ENCODE data around the gene WDR3. TPM values are rescaled to one million over a fixed set of nuclear protein-coding genes. Genes with fewer than 3 reads are reported as not detected.

WDR3 gene
- total RNA-seq, 1 experiment from 2014 or later: 61.4 TPM

- no peak overlapping the region for H3K56ac ChIP-seq (ENCODE audit: insufficient read length, low read depth, low read length)
- no peak overlapping the region for H4K91ac ChIP-seq (ENCODE audit: insufficient read length, low read depth, low read length)
- TF ChIP-seq CTCF (conservative IDR thresholded peaks at IDR 0.05): no peak
- Mint-ChIP-seq H3K27ac (no peak overlapping the region), H3K36me3 (ENCODE audit: insufficient read depth in 1 of 3, low read depth in 3 of 3) (no peaks in the 10 kb centered on the region), H3K27me3 (ENCODE audit: low read depth) (no peaks in the 10 kb centered on the region), H3K4me3 (no peak overlapping the region), H3K4me1 (peaks cover 13 to 17% of the 10 kb centered on the region in 2 experiments), H3K9me3 (no peaks in the 10 kb centered on the region)
- H3K23ac ChIP-seq (ENCODE audit: insufficient read length, low read depth, low read length): no peak overlapping the region
- no peaks in the 10 kb centered on the region for H3K27me3 ChIP-seq (ENCODE audit: insufficient read depth, low read length)
- H3K18ac ChIP-seq (ENCODE audit: insufficient read length, low read depth, low read length): no peak overlapping the region
- H2BK5ac ChIP-seq (ENCODE audit: insufficient read length, low read length): no peak overlapping the region
- H3T11ph ChIP-seq (ENCODE audit: low read length): no peak overlapping the region
- H4K20me1 ChIP-seq (ENCODE audit: control insufficient read depth, insufficient read depth, insufficient read length): no peaks in the 10 kb centered on the region
- peaks cover 3% of the 10 kb centered on the region for H3K23me2 ChIP-seq (ENCODE audit: insufficient read length, low read depth, low read length, poor library complexity, severe bottlenecking)
- no peak for DNase-seq
- no peak overlapping the region for H3K27ac ChIP-seq (ENCODE audit: insufficient read length, low read depth, low read length)
- H2BK15ac ChIP-seq (ENCODE audit: low read depth, low read length): no peak overlapping the region
- no peak overlapping the region for H2AFZ ChIP-seq (ENCODE audit: low read length)
- no peak overlapping the region for H2BK20ac ChIP-seq (ENCODE audit: low read depth, low read length, poor library complexity, severe bottlenecking)
- no peak overlapping the region for H3K14ac ChIP-seq (ENCODE audit: insufficient read depth, low read length)
- no peak overlapping the region for H2AK5ac ChIP-seq (ENCODE audit: insufficient read length, low read length)
- H3K9ac ChIP-seq (ENCODE audit: extremely low read depth, insufficient read length, low read length): no peak overlapping the region
- no peaks in the 10 kb centered on the region for H3K79me2 ChIP-seq (ENCODE audit: insufficient read depth, low read length)
- no peak overlapping the region for H2BK120ac ChIP-seq (ENCODE audit: low read depth, low read length, poor library complexity, severe bottlenecking)
- H4K8ac ChIP-seq (replicated peaks; ENCODE audit: insufficient read length, low read depth, low read length): no peak overlapping the region
- H3K4me2 ChIP-seq (ENCODE audit: insufficient read depth, insufficient read length, low read length): no peak overlapping the region
- no peak overlapping the region for H3K4ac ChIP-seq (ENCODE audit: low read depth, low read length)
- H2BK12ac ChIP-seq (ENCODE audit: insufficient read length, low read depth, low read length): no peak overlapping the region
- no peaks in the 10 kb centered on the region for H3K9me3 ChIP-seq (ENCODE audit: control insufficient read depth, low read depth, low read length)
- no peaks in the 10 kb centered on the region for H3K4me1 ChIP-seq (ENCODE audit: insufficient read depth, low read length)
- no peaks in the 10 kb centered on the region for H3K79me1 ChIP-seq (ENCODE audit: insufficient read depth, low read depth, low read length, poor library complexity, severe bottlenecking)
- H4K5ac ChIP-seq (ENCODE audit: insufficient read length, low read depth, low read length): no peak overlapping the region
Observed at GRCh38 chr1:117971777-117972176, 42.2 kb downstream of the WDR3 start.
